NT2/D1 (cell line): ENCODE data around the gene CYP26B1.

ENCODE experiments used
- SUZ12 ChIP-seq: IDR thresholded peaks from 2 replicates; pipeline ENCODE4 v1.6.1; 2011; ENCODE audit not compliant: insufficient read length, insufficient read depth; ENCODE audit errors: extremely low read depth
- YY1 ChIP-seq: IDR thresholded peaks from 2 replicates; pipeline ENCODE4 v1.6.1; 2011; ENCODE audit not compliant: insufficient read length, insufficient read depth

GRCh38 chr2:72183466-72183865 is 35.8 kb upstream of the CYP26B1 start:
- TF ChIP-seq SUZ12, result no peak
- no peak for TF ChIP-seq YY1
